GM18907 (cell line): ENCODE data around the gene OPCML.
A peak's percentile ranks its signal among the peaks of the same experiment; 100 is the strongest.

Experiments
- ATAC-seq: cut with Tn5 transposase; IDR thresholded peaks from one replicate; pipeline ENCODE4 v1.9.1; 2021; ENCODE audit warnings: mild to moderate bottlenecking, moderate library complexity; ENCODE audit not compliant: unreplicated experiment

The OPCML gene

DNA sequence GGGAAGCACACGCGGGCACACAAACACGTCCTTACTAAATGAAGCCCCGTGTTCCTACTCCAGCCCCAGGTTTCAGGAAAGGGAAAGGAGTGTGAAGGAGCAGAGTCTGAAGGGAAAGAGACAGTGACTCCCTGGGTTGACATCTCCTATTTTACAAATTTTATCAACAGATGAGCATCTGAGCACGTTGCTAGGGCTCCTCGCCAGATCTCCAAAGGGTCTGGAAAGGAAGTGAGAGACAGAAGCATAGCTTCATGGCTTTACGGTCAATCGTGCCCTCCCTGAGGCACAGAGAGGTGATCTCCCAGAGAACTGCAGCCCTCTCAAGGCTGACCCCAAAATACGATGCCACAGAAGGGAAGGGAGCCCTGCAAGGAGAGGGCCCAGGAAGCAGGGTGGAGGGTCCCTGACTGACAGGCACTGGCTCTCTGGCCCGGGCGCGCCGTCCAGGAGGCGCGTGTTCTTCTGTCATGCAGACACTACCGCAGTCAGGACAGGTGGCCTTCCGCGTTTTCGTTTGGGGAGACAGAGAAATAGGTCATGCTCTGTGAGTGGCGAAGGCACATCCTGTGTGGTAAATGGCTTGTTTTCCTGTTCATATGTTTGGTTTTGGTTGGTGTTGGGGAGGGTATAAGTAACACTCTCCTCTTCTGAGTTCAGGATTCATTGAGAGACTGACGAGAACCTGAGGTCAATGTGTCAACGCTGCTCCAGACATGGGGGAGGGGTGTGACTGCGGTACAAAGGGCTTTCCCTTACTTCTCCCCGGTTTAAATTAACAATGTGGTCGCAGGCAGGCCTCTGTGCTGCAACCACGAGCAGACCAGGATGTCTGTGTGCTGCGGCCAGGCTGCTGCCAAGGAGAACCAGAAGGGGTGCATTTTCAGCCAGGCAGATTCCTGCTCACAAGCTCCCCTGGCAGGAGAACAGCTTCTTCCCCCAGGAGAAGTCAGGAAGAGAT lies 813.3 kb downstream of the OPCML start:
- peak; percentile 93 for ATAC-seq

DNA sequence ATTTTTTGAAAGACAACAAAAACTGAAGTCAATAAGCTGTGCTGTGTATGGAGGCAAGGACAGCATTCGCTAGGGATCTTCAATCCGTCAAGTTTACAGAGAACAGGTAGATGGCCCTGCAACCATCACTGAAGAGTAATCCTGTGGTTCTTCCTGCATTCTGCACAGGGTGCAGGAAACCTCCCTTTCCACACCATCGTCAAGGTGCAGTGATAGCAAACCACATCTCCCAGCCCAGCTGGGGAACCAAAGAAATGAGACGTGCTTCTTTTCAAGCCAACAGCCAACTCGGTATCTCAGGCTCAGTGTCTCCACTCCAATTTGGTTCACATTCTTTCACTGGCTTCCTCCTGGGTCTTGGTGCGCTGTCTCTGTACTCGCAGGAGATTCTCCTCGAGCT lies 814.5 kb downstream of the OPCML start:
- ATAC-seq, result no peak

DNA sequence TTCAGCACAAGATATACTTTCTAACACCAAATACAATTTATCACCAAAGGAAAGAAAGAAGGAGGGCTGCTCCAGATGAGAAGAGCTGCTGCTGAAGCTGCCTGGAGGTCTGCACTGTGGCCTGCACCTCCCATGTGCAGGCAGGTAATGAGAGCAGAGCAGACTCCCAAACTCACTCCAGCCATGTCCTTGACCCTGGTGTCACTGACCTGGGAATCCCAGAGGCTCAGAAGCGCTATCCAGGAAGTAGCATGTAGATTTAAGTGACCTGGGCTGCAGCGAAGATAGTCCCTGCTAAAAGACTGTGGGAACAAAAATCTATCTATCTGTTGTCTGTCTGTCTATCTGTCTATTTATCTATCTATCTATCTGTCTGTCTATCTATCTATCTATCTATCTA lies 816.3 kb downstream of the OPCML start:
- ATAC-seq, result no peak

DNA sequence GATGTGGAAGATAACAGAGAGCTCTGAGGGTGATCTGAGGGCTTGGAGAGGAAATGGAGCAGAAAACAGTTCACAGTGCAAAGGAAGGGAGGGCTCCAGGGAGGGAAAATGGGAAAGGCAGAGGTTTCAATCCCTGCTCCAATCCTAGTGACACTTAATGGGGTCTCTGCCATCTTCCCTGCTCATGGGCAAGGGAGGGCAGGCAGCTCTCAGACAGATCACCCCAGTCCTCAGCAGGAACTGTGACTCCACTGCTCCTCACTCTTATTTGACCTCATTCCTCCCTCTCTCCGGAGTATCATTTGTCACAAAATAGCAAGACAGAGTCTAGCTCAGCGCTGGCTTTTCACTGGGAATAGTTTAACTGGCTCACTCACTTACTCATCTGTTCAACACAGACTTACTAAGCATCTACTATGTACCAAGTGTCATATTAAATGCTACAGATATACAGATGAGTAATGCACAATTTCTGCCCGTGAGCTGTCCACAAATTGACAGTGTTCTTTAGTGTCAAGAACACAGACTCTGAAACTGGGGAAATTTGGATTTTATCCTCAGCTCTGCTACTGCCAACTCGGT lies 817.4 kb downstream of the OPCML start:
- no peak for ATAC-seq

DNA sequence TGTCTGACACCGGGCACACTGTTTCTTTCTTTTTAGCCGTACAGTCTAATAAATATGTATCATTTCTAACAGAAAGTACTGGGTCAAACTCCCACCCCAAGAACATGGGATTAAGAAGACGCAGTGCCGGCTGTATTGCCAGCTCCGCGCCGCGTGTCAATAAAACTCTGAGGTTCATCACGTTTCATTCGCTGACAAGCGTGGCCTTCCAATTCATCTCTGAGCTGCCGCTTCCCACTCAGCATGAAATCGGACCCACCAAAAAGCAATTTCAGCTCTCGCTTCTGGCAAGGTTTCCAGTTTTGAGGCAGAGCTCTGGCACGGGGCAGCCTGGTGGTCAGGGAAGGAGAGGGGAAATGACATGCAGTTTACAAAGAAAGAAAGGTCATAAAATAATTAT lies 819.8 kb downstream of the OPCML start:
- no peak for ATAC-seq

DNA sequence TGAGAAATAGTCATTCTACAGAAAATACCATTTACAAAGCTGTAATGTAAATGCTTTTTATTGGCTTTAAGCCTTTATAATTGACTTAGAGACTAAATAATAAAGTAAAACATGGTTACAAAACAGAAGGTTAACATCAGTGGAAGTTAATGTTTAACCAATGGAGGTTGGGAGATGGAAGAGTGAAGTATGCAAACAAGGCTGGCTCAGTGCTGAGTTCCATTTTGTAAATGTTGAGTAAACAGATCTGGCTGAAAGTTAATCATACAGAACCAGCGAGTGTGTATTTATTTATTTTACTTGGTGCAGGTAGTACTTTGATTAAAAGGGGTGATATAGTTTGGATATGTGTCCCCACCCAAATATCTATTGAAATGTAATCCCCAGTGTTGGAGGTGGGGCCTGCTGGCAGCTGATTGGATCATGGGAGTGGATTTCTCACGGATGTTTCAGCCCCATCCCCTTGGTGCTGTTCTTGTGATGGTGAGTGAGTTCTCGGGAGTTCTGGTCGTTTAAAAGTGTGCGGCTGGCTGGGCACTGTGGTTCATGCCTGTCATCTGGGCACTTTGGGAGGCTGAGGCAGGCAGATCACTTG lies 827.4 kb downstream of the OPCML start:
- ATAC-seq, result no peak

DNA sequence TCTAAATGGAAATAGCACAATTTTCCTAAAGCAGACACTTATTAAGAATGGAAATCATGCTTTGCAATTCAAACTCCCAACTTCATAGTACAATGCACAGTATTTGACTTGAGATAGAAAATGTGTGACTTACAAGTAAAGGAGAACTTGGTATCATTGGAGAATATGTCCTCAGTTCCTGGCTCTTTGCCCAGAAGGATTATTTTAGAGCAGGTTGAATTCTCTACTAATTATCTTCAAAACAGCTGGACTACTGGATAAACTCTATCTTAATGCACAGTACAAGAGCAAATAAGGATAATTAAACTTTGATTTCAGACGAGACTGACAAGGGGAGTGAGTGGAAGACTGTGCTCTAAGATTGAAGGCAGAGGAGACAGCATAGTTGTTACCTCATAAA lies 839.4 kb downstream of the OPCML start:
- no peak for ATAC-seq

DNA sequence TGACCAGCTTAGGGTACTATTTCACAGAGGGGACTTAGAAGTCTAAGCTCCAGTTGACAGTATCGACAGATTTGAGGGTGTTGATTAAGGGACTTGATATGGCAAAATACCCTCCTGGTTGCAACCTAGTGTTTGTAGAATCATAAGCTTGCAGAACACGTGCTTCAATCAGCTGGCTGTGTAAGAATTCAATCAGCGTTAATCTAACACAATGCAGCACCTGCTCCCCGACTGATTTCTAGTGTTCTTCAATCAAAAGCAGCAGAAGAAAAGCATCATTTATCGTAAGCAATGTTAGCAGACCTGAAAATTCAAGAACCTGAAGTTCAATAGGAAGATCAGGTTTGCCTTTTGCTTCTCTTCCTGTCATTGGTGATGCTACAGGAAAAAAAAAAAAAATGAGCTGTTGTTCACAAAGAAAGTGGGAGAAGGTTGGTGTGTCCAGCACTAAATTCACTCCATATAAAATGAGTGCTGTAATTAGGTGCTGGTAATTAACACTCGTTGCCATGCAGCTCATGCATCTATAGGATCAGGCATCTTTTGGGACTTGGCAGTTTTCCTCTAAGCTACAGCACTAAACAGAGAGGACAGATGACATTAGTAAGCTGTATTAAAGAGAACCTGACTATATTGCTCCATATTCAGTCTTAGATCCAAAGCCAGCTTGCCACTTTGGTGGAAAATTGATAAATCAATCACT lies 840.3 kb downstream of the OPCML start:
- ATAC-seq, result no peak

DNA sequence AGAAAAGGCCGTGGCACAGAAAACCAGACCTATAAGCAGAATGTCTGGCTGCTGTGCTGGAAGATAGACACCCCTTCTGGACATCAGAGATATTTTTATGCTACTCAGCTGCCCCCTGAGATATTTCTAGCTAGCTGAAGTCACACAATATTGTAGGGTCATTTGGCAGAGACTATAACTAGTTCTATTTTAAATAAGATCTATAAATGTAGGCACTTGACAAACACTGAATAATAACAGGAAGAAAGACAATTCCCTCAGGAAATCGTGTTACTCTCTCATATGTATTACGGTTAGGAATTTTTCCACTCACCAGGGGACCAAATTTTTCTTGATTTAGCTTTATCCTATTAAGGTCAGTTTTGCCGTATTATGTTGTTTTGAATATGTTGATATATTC lies 845.4 kb downstream of the OPCML start:
- ATAC-seq, result no peak

DNA sequence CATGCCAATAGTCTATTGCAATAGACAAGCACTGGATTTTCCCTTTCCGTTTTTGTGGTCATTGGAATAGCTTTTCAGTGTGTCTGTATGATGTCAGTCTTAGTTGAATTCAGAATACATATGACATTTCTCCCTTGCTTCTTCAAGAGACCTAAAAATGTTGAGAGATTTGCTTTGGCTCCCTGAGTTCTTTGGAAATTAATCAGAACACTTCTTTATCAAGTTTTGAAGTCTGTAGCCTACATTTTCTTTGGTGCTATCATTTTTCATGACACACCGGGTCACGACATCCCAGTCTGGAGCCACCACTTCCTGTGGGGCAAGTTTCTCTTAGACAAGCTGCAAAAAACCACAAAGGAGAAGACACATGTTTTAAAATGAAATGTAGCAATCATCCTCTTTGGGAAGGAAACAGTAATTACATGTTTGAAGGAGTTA lies 847.1 kb downstream of the OPCML start:
- no peak for ATAC-seq

DNA sequence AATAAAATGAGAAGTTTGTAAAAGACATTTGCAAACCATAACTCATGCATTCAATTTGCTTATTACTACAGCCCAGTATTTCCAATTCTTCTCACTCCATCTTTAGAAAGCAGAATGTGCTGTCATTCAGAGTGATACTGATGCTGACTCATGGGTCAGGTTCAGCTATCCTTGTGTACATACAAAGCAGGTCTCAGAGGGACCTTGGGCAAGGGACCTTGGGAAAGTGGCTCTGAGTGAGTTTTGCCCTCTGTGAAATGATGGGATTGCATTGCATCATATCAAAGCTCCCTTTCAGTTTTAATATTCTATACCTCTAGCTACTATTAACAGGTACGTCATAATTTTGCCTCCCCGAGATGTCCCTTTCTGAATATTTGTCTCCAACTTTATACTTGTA lies 848.7 kb downstream of the OPCML start:
- ATAC-seq, result no peak

DNA sequence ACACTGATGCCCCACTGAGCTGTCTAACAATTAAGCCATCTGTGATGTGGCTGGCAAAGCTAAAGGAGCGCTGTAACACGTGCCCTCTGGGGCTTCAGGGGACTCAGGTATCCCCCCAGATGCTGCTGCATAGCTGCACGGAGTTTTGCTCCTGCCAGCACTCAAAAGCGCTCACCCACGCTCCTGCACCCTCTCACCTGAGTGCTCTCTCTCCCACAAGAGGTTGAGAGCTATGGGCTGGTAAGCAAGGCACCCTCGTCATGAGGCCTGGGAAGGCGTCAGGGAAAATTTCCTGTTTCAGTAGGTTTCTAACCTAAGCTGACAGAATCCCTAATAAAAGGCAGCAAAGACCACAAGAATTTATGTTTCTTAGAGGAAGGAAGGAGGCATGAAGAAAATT lies 850.3 kb downstream of the OPCML start:
- ATAC-seq, result no peak

DNA sequence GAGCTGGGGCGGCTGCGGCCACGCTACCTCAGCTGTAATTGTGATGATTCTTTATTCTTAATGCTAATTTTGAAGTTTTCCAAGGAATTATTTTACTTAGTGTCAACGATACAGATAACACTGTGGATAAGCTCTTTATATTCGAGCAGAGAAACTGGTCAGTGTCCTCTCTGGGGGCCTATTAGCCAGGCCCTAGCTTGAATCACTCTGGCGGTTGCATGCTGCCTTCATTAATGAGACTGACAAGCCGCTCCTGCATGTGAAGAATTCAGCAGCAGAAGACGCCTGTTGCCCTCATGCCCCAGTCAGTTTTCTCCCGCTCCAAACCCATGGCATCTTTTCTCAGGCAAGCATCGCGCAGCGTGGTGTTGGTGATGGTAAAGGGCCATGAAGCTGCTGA lies 851.7 kb downstream of the OPCML start:
- ATAC-seq, result no peak

DNA sequence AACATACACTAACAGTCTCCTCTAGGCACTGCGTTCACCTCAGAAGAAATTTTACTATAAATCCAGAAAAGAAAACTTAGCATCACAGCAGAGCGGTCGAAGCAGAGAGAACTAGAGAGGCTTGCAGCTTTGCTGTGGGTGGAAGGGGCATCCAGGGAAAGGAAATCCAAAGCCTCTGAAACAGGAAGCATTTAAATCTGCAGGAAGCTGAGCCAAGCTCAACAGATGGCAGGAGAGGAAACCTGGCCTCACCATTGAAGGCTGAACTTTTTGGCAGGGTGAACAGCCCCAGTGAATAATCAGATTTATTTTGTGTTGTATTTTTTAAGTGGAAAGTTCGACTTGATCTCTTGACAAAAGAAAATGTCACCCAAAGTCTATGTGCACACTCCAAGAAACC lies 858.1 kb downstream of the OPCML start:
- ATAC-seq, result no peak

DNA sequence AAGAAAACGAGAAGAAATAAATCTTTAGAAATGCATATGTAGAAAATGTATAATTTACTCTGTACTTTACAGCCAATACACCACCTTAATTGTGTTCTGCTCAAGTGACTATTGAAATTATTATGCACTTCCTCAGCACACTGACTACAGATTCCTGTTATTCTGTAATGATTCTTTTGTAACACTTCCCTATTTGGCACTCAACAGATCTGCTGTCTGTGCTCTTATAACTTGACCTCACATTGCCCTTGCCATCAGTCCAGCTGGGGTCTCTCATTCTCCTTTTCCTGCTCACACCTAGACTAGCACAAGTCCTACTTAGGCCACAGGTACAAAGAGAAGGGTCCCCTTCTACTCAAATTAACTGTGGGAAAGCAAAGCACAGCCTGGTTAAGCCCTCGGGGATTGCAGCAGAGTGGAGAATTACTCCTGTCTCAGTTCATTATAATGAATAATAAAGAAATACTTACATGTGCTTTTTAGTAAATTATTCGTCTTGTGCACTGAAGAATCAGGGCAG lies 860.4 kb downstream of the OPCML start:
- no peak for ATAC-seq

DNA sequence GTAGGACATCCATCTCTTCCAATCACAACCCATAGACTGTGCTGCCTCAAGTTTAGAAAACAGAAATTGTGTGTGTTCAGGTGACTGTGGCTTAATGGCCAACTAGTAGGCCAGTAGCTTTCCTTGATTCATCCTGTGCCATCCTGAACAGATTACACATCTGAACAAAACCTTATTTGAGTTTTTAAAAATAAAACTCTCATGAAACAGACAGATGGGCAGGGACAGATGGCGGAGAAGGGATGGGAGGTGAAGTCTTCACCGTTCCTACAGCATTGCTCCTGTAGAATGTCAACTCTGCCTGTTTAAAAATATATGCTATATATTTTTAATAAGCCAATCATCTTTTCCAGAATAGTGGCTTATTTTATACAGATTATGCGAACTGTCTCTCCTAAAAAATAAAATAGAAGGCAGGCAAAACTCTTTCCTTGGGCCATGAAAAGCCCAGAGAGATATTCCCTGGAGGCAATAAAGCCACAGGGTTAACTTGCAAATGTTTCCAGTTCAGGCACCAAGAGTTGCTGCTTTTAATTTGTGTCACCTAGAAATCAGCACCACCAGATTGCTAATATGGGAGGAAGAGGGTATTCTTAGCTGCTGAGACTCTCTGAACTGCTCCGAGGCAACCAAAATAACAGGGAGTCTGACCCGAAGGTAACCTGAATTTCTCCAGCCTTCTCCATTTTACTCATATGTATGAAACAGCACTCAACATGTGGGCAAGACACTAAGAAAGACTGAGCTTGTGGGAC lies 861.2 kb downstream of the OPCML start:
- ATAC-seq, result no peak

DNA sequence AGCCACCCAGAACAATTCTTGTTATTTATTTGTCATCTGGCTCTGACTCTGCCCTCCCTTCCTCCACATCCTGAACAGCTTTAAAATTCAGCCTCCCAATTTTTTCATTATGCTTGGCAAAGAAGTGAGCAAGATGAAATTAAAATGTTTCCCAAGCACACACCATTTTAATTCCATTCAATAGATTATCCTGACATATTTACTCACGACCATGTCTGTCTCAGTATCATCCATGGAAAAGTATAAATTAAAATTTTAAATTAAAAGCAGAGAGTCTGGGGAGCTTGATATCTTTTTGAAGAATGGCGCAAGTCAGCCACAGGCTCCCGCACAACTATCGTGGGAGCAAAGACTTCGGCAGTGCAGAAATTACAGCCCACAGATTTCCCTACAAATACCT lies 862.4 kb downstream of the OPCML start:
- ATAC-seq, result no peak

DNA sequence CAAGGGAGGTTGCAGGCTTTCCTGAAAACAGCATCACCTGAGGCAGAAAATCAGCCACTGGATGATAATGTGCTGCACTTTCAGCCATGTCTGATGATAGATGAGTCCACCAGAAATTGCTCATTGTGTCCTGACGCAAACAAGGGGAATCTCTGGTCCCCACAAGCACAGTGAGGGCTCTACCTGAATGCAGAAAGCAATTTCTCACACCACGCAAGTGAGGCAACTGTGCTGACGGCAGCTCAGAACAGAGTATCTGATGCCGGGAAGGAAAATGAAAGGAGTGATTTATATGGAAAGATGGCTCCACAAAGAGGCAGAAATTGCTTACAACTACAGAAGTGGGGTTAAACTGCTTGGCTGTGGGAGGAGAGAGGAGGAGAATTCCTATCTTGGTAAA lies 867.1 kb downstream of the OPCML start:
- no peak for ATAC-seq

DNA sequence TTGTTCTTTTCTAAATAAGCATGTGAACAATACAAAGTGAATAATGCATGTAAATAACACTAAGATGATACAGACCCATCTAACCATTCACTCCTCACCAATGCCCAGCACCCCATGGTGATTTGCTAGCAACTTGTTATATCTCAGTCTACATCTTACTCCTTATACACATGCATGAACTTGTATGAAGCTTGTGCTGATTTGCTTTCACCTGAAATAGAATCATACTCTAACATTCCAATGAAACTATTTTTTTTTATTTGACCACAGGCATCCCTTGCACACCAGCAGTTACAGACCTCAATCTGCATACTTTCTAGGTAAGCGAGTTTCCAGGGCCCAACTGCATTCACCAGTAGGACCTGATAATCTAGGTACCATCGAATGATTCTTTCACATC lies 873.6 kb downstream of the OPCML start:
- no peak for ATAC-seq

DNA sequence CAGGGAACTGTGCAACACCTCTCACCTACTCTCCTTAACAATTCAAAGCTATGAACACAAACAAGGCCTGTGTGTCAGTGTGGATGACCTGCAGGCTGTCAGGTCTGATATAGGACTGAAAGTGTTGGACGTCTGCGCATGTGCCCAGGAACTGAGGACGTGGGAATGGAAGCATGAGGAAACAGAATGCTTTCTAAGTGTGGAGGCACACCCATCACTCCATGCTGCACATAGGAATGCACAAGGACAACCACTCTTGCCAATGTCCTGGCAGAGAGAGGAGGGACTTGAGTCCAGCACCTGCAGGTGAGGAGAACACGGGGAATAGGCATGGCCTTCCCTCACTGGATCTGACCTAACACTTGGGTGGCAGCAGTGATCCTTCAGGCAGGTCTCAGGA lies 874.3 kb downstream of the OPCML start:
- no peak for ATAC-seq
